Measurements from ENCODE around the gene SHC2.
A peak's percentile ranks its signal among the peaks of the same experiment; 100 is the strongest.
"Not testable (repeated sequence)": the region's sequence is repeated elsewhere in the genome, so short reads cannot be mapped to it uniquely, and the experiment has no call there.

SHC2 gene

GRCh38 chr19:408902-409515 lies 51.8 kb downstream of the SHC2 start, which contains the start of gene C2CD4C:
Gene C2CD4C, minus strand, starts transcription at chr19:409147. Its CDS starts 786 bp downstream, at chr19:408361.
- DNase-seq (ENCODE audit: low read depth in 4 of 4, low spot score in 1 of 4) = peak in 1 of 4 experiments; percentile 16

GRCh38 chr19:408441-408901 lies 52.4 kb downstream of the SHC2 start:
- no peak for DNase-seq (ENCODE audit: low read depth in 4 of 4, low spot score in 1 of 4)

- no peak for DNase-seq (ENCODE audit: low read depth in 4 of 4, low spot score in 1 of 4)
Measured at GRCh38 chr19:407511-408440, 53.1 kb downstream of the SHC2 start.

GRCh38 chr19:406971-407510 lies 53.8 kb downstream of the SHC2 start:
- no peak for DNase-seq (ENCODE audit: low read depth in 4 of 4, low spot score in 1 of 4)

GRCh38 chr19:406135-406781 lies 54.6 kb downstream of the SHC2 start:
- DNase-seq (ENCODE audit: low read depth in 4 of 4, low spot score in 1 of 4) = no peak

- DNase-seq (ENCODE audit: low read depth in 4 of 4, low spot score in 1 of 4) = no peak
Measured at GRCh38 chr19:405121-405965, 55.5 kb downstream of the SHC2 start.

- no peak for DNase-seq (ENCODE audit: low read depth in 4 of 4, low spot score in 1 of 4)
Measured at GRCh38 chr19:403221-404027, 57.4 kb downstream of the SHC2 start.

- no peak for DNase-seq (ENCODE audit: low read depth in 4 of 4, low spot score in 1 of 4)
Measured at GRCh38 chr19:402786-403185, 58.0 kb downstream of the SHC2 start.

- no peak for DNase-seq (ENCODE audit: low read depth in 4 of 4, low spot score in 1 of 4)
Measured at GRCh38 chr19:401866-402511, 58.8 kb downstream of the SHC2 start.

- no peak for DNase-seq (ENCODE audit: low read depth in 4 of 4, low spot score in 1 of 4)
Measured at GRCh38 chr19:400976-401865, 59.6 kb downstream of the SHC2 start.

- DNase-seq (ENCODE audit: low read depth in 4 of 4, low spot score in 1 of 4) = no peak
Measured at GRCh38 chr19:399370-399769, 61.5 kb downstream of the SHC2 start.

GRCh38 chr19:398719-399118 lies 62.1 kb downstream of the SHC2 start:
- no peak for DNase-seq (ENCODE audit: low read depth in 4 of 4, low spot score in 1 of 4)

- DNase-seq (ENCODE audit: low read depth in 4 of 4, low spot score in 1 of 4) = no peak
Measured at GRCh38 chr19:397941-398706, 62.7 kb downstream of the SHC2 start.

GRCh38 chr19:397321-397720 lies 63.5 kb downstream of the SHC2 start:
- DNase-seq (ENCODE audit: low read depth in 4 of 4, low spot score in 1 of 4) = no peak

GRCh38 chr19:395467-395866 lies 65.4 kb downstream of the SHC2 start:
- no peak for DNase-seq (ENCODE audit: low read depth in 4 of 4, low spot score in 1 of 4)

GRCh38 chr19:394857-395256 lies 66.0 kb downstream of the SHC2 start:
- not testable (repeated sequence) for DNase-seq (ENCODE audit: low read depth in 4 of 4, low spot score in 1 of 4)

- not testable (repeated sequence) for DNase-seq (ENCODE audit: low read depth in 4 of 4, low spot score in 1 of 4)
Measured at GRCh38 chr19:393560-393959, 67.3 kb downstream of the SHC2 start.

All from stimulated activated CD4-positive, alpha-beta T cell treated with anti-CD3 and anti-CD28 coated beads, Interleukin-1b, Interleukin-23, amount 100 ng/mL, for 24 hours (primary cell).